ENCODE results near the gene HNRNPL.

- TF ChIP-seq RAD21 (IDR thresholded peaks at IDR 0.05 in 1 of 2, conservative IDR thresholded peaks at IDR 0.05 in 1 of 2; ENCODE audit: low read depth in 2 of 2, low read length in 2 of 2), result no peak
- TF ChIP-seq POLR2A (IDR thresholded peaks at IDR 0.05; ENCODE audit: control extremely low read depth in 1 of 2, low read depth in 2 of 2, low read length in 2 of 2), result no peak
- TF ChIP-seq CTCF (IDR thresholded peaks at IDR 0.05; ENCODE audit: control extremely low read depth in 1 of 3, insufficient read depth in 1 of 3, low read depth in 1 of 3, low read length in 3 of 3), result no peak
- no peak for TF ChIP-seq PHF8 (conservative IDR thresholded peaks at IDR 0.05; ENCODE audit: low read depth, low read length)
- TF ChIP-seq POLR2AphosphoS5 (IDR thresholded peaks at IDR 0.05; ENCODE audit: low read depth, low read length), result no peak
- TF ChIP-seq CBX5 (IDR thresholded peaks at IDR 0.05; ENCODE audit: low read depth, low read length), result no peak
- no peak for TF ChIP-seq CHD7 (IDR thresholded peaks at IDR 0.05; ENCODE audit: insufficient replicate concordance, low read length)
Observed at GRCh38 chr19:38877781-38878574, 28.2 kb upstream of the HNRNPL start, which contains the start of gene RINL.

Measured in H1 (cell line).